ENCODE results near the gene MINAR1.

MINAR1 gene

GRCh38 chr15:79466488-79466887, 34.4 kb downstream of the MINAR1 start:
- no peak for DNase-seq

- DNase-seq = no peak
These were observed 35.9 kb downstream of the MINAR1 start for GRCh38 chr15:79467865-79468586.

- no peak for DNase-seq
These were observed 40.3 kb downstream of the MINAR1 start for GRCh38 chr15:79472446-79472845.

- no peak for DNase-seq
These were observed 42.1 kb downstream of the MINAR1 start for GRCh38 chr15:79474252-79474651.

- no peak for DNase-seq
These were observed 43.2 kb downstream of the MINAR1 start for GRCh38 chr15:79475306-79475705.

- DNase-seq = no peak
These were observed 46.0 kb downstream of the MINAR1 start for GRCh38 chr15:79478108-79478507.

GRCh38 chr15:79479616-79480015, 47.5 kb downstream of the MINAR1 start:
- no peak for DNase-seq

GRCh38 chr15:79481793-79482192, 49.7 kb downstream of the MINAR1 start:
- DNase-seq = no peak
